CD4-positive, alpha-beta T cell treated with Interleukin-1 beta for 1 hour (primary cell): ENCODE measurements around the gene NHLRC4.

Experiments
- DNase-seq, 2 donors: peaks; one replicate each; pipeline ENCODE4 v3.0.0-alpha.2; 2020 to 2022

Gene NHLRC4

GRCh38 chr16:568401-569258 lies 1.8 kb downstream of the NHLRC4 start:
- no peak for DNase-seq

- DNase-seq: peak; percentile 65 to 73
Measured at GRCh38 chr16:569445-570254, 2.8 kb downstream of the NHLRC4 start, which contains the start of gene PIGQ. Gene PIGQ (plus strand): TSS chr16:569968. CDS start chr16:574075, 4,107 bp downstream.

DNA sequence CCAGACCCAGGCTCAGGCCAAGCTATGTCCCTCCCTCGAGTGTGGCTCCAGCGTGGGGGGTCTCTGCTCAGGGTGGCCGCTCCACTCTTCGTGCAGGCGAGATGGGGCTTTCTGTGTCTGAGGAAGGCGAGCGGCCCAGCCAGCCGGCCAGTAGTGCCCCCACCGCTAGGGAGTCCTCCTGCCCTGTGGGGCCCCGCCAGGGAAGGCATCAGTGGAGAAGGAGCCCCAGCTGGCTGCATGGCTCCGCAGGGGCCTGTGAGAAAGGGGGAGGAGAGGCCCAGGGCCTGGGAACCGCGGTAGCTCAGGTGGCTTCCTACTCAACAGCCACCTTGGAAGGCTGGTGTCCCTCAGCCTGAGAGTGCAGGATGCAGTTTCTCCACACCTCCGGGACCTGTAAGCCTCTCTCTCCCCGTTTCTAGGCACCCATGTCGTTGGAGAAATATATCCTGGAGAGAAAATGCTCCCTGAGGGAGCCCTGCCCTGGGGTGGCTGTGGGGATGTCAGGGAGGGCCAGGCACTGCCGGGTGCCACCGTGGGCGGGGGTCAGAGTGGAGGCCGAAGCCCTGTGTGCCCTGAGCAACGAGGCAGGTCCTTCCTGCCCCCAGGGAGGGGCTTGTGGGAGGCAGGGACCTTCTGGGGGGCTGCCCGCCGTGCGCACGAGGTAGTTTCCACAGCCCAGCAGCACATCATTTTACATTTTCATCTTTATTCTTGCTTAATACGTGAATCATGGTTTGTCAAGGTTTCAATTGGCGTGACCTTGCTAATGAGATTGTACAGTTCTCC lies 6.3 kb downstream of the NHLRC4 start:
- DNase-seq: no peak

- DNase-seq: no peak
Measured at GRCh38 chr16:574021-574760, 7.4 kb downstream of the NHLRC4 start.

DNA sequence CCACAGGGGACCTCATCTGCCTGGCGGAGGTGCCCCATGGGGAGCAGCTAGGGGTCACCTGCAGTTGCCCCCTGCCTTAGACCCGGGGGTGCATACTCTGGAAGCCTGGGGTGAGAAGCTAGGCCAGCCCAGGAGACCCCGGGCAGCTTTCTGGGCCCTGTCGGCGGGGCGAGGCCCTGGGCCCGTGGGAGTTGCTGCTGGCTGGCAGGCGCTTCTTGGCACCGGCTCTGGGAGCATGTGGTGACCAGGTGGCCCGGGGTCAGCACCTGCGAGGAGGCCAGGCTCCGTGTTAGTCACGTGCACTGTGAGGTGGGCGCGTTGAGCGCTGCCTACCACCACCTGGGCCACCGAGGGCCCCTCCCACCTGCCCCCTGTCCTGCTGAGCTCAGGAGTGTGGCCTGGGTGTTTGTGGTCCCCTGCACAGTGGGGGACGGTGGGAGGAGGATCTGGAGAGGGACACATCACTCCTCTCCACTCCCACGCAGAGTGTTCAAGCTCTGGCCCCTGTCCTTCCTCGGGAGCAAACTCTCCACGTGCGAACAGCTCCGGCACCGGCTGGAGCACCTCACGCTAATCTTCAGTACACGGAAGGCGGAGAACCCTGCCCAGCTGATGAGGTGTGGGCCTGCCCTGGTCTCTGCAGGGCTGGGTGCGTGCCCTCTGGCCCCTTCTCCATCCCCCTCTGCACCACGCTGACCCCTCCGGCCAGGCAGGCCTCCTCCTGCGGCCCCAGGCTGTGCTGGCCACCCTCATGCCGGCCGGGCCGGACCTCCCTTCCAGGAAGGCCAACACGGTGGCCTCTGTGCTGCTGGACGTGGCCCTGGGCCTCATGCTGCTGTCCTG lies 8.8 kb downstream of the NHLRC4 start:
- no peak for DNase-seq

DNA sequence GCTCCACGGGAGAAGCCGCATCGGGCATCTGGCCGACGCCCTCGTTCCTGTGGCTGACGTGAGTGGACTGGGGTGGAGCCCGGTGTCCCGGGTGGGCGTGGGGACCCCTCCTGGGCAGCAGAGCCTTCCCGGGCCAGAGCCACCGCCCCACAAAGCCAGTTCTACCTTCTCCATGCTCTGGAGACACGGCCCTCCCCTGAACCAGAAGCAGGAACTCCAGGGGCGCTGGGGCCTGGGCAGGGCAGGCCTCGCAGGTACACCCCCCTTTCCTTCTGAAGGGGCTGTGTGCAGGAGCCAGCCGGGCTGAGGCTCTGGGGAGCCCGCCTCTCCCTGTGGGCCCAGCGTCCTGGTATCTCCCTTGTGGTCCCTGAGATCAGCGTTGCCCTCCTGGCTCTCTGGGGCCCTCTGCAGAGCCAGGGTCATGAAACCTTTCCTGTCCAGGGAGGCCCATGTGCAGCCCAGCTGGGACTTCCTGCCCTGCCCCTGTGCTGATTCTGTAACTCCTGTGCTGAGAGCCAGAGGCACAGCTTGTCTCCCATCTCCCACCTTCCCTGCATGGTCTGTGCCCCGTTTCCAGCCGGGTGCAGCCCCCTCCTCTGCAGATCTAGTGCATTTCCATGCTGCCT lies 9.5 kb downstream of the NHLRC4 start:
- no peak for DNase-seq

DNA sequence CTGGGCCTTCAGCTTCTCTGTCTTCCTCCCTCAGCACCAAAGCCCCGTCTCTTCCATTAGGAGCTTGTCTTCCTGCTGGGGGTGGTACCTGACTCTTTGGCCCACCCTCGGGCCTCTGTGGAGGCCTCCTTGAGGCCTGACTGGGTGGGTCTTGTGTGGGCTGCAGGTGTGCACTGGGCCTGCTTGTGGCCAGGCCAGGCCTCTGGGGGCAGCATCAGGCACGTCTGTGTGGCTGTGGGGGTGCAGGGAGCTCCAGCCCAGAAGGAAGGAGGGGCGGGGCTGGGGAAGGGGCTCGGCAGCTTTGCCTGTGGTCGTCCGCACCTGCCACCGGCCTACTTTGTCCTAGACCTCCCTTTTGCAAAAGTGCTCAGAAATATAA lies 10.0 kb downstream of the NHLRC4 start:
- DNase-seq: no peak

- no peak for DNase-seq
Measured at GRCh38 chr16:577796-578195, 11.0 kb downstream of the NHLRC4 start.

GRCh38 chr16:578232-578869 lies 11.5 kb downstream of the NHLRC4 start:
- DNase-seq: no peak

- DNase-seq: peak; percentile 74 to 75
Measured at GRCh38 chr16:578870-579405, 12.1 kb downstream of the NHLRC4 start.

DNA sequence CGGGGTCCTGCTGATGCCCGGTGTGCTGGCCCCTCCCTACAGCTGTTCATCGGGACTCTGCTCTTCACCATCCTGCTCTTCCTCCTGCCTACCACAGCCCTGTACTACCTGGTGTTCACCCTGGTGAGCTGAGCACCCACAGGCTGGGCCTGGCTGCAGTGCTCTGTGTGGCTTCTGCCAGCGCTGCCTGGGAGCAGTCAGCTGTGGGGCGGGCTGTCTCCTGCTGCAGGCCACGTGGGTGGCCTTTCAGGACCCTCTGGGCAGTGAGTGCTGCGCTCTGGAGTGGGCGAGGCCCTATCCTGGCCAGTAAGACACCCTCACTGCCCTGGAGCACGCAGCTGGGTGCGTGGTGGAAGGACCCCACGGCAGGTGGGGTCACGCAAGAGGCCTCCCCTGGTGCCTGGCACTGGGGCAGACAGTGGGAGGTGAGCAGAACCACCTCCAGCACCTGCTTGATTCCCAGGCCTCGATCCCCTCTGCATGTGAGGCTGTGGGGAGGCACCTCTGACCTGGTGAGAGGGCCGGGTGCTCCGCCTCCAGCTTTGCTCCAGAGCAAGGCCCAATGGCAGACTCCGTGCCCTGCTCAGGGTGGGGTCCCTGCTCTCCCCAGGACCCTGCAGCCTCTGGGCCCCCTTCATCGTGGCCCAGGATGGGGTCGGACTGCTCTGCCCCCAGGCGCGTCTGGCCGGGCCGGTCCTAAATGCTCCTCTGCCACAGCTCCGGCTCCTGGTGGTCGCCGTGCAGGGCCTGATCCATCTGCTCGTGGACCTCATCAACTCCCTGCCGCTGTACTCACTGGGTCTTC lies 13.5 kb downstream of the NHLRC4 start:
- no peak for DNase-seq

- DNase-seq: no peak
Measured at GRCh38 chr16:580946-581498, 14.2 kb downstream of the NHLRC4 start.

GRCh38 chr16:582218-582613 lies 15.4 kb downstream of the NHLRC4 start:
- no peak for DNase-seq

DNA sequence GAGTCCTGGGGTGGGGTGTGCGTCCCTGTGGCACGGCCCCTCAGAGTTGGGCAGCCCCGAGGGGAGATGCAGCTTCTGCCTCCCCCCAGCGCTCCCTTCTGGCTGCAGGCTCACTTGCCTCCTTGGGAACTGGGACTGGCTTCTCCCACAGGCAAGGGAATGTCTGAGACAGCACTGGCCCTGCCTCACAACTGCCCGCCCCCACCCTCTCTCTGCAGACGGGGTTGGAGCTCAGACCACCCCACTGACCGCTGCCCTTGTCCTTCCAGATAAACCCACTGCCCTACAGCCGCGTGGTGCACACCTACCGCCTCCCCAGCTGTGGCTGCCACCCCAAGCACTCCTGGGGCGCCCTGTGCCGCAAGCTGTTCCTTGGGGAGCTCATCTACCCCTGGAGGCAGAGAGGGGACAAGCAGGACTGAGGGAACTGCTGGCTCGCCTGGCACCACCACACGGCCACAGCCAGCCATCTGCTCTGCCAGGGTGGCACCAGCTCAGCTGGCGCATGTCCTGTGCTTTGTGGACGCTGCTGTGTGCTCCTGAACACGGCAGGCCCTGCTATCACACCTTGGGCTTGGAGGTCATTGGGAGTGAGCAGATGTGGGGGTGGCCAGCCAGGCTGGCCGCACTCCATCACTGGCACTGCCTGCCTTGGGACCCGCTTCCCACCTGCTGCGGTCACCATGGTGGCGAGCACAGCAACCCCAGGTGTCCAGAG lies 16.0 kb downstream of the NHLRC4 start:
- no peak for DNase-seq

DNA sequence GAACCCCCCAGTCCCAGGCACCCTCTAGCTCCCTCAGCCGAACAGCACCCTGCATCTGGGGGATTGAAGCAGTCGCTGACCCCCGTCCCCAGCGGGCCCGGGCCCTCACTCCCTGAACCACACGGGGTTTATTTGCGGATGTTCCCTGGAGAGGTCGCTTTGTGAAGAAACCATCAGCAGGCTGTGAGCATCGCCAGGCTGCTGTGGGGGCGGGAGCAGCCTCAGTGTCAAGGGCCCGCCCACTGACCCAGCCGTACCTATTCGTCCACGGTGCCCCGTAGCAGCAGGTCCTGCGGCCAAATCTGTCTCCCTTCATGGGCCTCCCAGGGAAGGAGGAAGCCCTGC lies 16.6 kb downstream of the NHLRC4 start:
- no peak for DNase-seq

- no peak for DNase-seq
Measured at GRCh38 chr16:583815-584591, 17.2 kb downstream of the NHLRC4 start.

DNA sequence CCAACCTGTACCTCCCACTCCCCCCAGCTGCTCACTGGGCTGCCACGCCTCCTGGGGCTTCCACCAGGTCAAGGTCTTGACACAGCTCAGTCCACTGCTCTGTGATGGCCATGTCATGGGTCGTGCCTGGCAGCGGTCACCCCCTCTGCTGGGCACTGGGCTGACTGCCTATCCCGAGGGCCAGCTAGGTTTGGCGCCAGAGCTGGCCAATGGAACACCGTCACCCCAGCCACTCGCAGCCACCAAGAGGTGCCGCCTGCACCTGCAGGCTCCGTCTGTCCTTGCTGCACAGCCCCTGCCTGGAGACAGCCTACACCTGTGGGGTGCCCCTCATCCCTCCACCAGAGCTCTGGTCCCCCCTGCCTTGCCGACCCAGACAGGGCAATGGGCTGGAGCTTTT lies 18.5 kb downstream of the NHLRC4 start:
- no peak for DNase-seq
